HEK293 (cell line): ENCODE data around the gene ITGB4.

Experiments used
- BCL11A ChIP-seq: fragments of 450-650 bp; formaldehyde crosslinking; IDR thresholded peaks from 2 replicates; pipeline ENCODE4 v1.5.1; 2016; ENCODE audit warnings: low read depth, missing biosample characterization, missing genetic modification characterization
- CTCF ChIP-seq: fragments of 450-650 bp; formaldehyde crosslinking; IDR thresholded peaks from 2 replicates; pipeline ENCODE4 v1.5.1; 2016; ENCODE audit warnings: missing biosample characterization, missing genetic modification characterization
- EGR2 ChIP-seq: fragments of 450-650 bp; formaldehyde crosslinking; IDR thresholded peaks from 2 replicates; pipeline ENCODE4 v1.5.1; 2016; ENCODE audit warnings: low read depth, missing biosample characterization, missing genetic modification characterization
- ZNF10 ChIP-seq: fragments of 450-650 bp; formaldehyde crosslinking; IDR thresholded peaks from 2 replicates; pipeline ENCODE4 v1.5.1; 2017; ENCODE audit warnings: missing biosample characterization, missing genetic modification characterization
- ZNF133 ChIP-seq: fragments of 450-650 bp; formaldehyde crosslinking; IDR thresholded peaks from 2 replicates; pipeline ENCODE4 v1.5.1; 2016; ENCODE audit warnings: missing biosample characterization, missing genetic modification characterization
- ZNF324 ChIP-seq: fragments of 450-650 bp; formaldehyde crosslinking; IDR thresholded peaks from 2 replicates; pipeline ENCODE4 v1.5.1; 2016; ENCODE audit warnings: missing biosample characterization, missing genetic modification characterization
- ZNF548 ChIP-seq: fragments of 450-650 bp; formaldehyde crosslinking; IDR thresholded peaks from 2 replicates; pipeline ENCODE4 v1.5.1; 2016; ENCODE audit warnings: missing biosample characterization, missing genetic modification characterization
- ZNF561 ChIP-seq: fragments of 450-650 bp; IDR thresholded peaks from 2 replicates; pipeline ENCODE4 v1.5.1; 2018; ENCODE audit warnings: missing biosample characterization, missing genetic modification characterization, borderline replicate concordance
- TF ChIP-seq, protein P1 (sequence below): fragments of 450-650 bp; formaldehyde crosslinking; IDR thresholded peaks from 2 replicates; pipeline ENCODE4 v1.5.1; 2016; ENCODE audit warnings: missing biosample characterization, missing genetic modification characterization

GRCh38 chr17:75740215-75740614 lies 19.0 kb downstream of the ITGB4 start:
- TF ChIP-seq CTCF (no peak), ZNF548 (tag by site-specific recombination) (no peak), ZNF10 (tag by site-specific recombination) (no peak), EGR2 (tag by site-specific recombination) (no peak), BCL11A (tag by site-specific recombination) (no peak), ZNF133 (tag by site-specific recombination) (no peak), ZNF324 (tag by site-specific recombination) (no peak), ZNF561 (tag by site-specific recombination) (no peak)
- TF ChIP-seq, protein P1, sequence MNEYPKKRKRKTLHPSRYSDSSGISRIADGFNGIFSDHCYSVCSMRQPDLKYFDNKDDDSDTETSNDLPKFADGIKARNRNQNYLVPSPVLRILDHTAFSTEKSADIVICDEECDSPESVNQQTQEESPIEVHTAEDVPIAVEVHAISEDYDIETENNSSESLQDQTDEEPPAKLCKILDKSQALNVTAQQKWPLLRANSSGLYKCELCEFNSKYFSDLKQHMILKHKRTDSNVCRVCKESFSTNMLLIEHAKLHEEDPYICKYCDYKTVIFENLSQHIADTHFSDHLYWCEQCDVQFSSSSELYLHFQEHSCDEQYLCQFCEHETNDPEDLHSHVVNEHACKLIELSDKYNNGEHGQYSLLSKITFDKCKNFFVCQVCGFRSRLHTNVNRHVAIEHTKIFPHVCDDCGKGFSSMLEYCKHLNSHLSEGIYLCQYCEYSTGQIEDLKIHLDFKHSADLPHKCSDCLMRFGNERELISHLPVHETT (tag by site-specific recombination), result no peak
